ENCODE measurements around the gene CTSK.

Gene CTSK

GRCh38 chr1:150760013-150760412 lies 48.0 kb downstream of the CTSK start:
- DNase-seq (ENCODE audit: low spot score) = no peak

GRCh38 chr1:150753416-150753815 lies 54.6 kb downstream of the CTSK start:
- no peak for DNase-seq (ENCODE audit: low spot score)

GRCh38 chr1:150751443-150751842 lies 56.6 kb downstream of the CTSK start:
- no peak for DNase-seq (ENCODE audit: low spot score)

GRCh38 chr1:150749720-150750311 lies 58.2 kb downstream of the CTSK start:
- no peak for DNase-seq (ENCODE audit: low spot score)

GRCh38 chr1:150748878-150749719 lies 59.0 kb downstream of the CTSK start:
- no peak for DNase-seq (ENCODE audit: low spot score)
